Measurements from ENCODE around the gene TFEB. TPM values are rescaled to one million over a fixed set of nuclear protein-coding genes. Genes with fewer than 3 reads are reported as not detected.

The TFEB gene
- total and polyA plus RNA-seq, 7 donors: 16.1 to 65.2 (median 40.9) TPM

DNA sequence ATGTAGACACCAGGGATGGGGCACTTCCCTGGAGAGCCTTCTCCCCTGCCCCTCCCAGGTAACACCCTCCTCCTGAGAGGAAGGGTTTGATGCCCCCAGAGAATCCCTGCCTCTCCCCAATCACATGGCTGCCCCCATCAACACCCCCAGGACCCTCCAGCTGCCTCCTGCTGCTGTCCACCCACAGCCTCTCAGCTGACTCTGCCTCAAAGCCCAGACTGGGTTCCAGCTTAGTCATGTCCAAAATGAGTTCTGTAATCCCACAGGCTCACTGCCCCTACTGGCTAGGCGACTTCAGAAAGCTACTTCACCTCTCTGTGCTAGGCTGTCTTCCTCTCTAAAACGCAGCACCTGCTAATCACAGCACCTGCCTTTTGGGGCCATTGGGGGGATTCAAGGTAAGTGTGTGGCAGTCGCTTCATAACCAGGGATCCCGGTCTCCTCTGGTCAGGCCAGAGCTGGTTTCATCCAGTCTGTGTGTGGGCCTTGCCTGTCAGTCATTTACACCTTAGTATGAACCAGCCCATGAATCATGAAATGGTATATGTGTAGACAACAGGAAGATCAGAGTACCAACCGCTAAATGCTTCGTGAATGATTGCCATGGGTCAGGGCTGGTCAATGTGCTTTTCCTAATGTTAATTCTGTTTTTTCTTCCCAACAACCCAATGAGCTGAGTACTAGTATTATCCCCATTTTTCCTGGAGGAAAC, 40.4 kb downstream of the TFEB start:
- no peak overlapping the region for H3K4me3 ChIP-seq
- intact Hi-C loops (cut with DNase I): no loop called here
- H3K36me3 ChIP-seq (ENCODE audit: insufficient read depth in 1 of 2, low read depth in 1 of 2): peaks cover 0 to 18% of the 10 kb centered on the region in 2 donors
- no peak for DNase-seq
- no peaks in the 10 kb centered on the region for H3K27me3 ChIP-seq (ENCODE audit: insufficient read depth in 3 of 3, low read length in 2 of 3)
- 75 to 77% (median 75%) methylated on average over 6 of the region's 6 CpGs for WGBS, 3 donors
- peak in 3 of 4 donors; percentile 28 to 58 (median 44) for ATAC-seq
- TF ChIP-seq, protein P1, sequence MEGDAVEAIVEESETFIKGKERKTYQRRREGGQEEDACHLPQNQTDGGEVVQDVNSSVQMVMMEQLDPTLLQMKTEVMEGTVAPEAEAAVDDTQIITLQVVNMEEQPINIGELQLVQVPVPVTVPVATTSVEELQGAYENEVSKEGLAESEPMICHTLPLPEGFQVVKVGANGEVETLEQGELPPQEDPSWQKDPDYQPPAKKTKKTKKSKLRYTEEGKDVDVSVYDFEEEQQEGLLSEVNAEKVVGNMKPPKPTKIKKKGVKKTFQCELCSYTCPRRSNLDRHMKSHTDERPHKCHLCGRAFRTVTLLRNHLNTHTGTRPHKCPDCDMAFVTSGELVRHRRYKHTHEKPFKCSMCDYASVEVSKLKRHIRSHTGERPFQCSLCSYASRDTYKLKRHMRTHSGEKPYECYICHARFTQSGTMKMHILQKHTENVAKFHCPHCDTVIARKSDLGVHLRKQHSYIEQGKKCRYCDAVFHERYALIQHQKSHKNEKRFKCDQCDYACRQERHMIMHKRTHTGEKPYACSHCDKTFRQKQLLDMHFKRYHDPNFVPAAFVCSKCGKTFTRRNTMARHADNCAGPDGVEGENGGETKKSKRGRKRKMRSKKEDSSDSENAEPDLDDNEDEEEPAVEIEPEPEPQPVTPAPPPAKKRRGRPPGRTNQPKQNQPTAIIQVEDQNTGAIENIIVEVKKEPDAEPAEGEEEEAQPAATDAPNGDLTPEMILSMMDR (IDR thresholded peaks at IDR 0.05): no peak
- peaks cover 52% of the 10 kb centered on the region for H3K4me1 ChIP-seq
- no peak overlapping the region for H3K27ac ChIP-seq
- H3K9me3 ChIP-seq: no peaks in the 10 kb centered on the region

DNA sequence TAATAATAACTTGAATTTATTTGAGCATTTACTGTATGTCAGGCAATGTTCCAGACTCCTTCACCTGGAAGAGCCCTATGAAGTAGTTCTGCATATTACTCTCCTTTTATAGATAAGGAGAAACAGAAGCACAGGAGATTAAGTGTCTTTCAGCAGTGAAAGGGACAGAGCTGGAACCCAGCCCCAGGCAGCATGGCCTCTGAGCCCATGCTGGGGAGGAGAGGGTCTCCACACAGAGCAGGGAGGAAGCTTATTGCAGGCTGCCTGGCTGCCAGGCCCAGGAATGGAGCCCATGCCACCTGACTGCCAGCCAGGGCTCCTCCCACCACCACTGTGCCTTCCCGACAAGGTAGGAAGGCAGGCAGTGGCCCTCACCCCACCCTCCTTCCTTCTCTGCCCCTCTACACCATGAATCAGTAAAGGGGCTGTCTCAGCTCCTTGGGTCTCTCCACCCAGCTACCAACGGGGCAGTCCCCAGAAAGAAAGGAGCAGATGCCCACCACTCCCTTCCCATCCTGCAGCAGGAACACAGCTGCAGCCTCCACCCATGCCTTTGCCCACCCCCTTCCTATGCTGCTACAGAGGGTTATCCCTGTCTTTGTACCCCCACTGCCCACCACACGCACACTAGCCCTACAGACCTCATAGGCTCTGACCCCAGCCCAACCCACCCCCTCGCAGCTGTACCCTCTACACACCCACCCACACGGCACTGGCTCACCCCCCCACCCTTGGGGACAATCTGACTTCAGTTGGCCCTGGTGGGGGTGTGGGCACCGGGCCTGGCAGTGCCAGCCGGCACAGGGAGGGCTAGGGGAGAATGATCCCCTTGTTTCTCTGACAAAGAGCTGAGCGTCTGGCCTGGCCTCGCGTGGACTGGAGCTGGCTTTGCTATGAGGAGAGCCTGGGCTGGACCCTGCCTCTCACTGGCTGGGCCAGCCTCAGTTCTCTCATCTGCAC, 41.8 kb downstream of the TFEB start:
- WGBS, 3 donors: 36 to 64% (median 48%) methylated on average over 9 to 10 of the region's 10 CpGs

DNA sequence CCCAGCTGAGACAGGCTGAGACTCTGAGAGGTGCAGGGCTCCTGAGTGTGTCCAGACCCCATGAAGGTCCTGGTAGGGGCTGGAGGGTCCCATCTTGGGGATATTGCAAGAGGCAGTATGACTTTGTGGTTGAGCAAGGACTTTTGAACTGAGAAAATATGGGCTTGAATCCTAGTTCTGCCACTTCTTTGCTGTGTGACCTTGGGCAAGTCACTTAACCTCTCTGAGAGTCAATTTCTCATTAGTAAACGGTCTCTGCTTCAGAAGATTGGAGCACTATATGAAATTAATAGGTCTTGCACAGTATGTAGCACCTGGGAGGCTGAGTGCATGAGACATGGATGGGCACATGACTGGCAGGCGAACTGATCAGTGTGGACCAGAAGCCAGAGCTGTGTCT, 42.7 kb downstream of the TFEB start:
- WGBS, 3 donors: 94 to 98% (median 96%) methylated on average over 2 of the region's 2 CpGs
- no peak for DNase-seq

More for the DNA sequence above, 41.8 kb downstream of the TFEB start:
- ATAC-seq: peak in 2 of 4 donors; percentile 15 to 38
- TF ChIP-seq, protein P1 (IDR thresholded peaks at IDR 0.05): no peak
- Histone ChIP-seq H3K36me3 (ENCODE audit: insufficient read depth in 1 of 2, low read depth in 1 of 2) (peaks cover 0 to 17% of the 10 kb centered on the region in 2 donors), H3K27me3 (ENCODE audit: insufficient read depth in 3 of 3, low read length in 2 of 3) (no peaks in the 10 kb centered on the region), H3K4me3 (no peak overlapping the region), H3K9me3 (no peaks in the 10 kb centered on the region), H3K27ac (no peak overlapping the region), H3K4me1 (peaks cover 64% of the 10 kb centered on the region)
- intact Hi-C loops (cut with DNase I): no loop called here
- DNase-seq: no peak

DNA sequence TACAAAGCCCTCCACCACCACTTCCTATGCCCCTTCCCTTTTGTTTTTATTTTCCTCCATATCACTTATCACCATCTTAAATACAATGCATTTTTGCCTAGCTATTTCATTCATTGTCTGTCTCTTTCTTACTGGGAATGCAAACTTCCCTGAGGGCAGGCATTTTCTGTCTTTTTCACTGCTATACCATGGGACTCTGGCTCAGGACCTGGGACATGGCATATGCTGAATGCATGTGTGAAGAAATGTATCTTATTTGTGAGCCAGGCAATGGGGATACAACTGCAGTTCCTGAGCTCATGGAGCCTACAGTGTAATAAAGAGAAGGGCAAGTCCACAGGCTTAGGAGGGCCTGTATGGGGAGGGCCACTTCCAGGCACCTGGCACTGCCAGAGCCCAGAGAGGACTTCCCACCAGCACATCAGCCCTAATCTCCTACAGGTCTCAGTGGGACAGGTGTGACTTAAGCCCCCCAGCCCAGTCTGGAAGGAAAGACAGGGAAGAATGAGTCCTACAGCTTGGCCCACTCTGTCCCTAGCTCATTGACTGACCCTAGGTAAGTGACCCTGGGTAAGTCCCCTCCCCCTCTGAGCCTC, 43.2 kb downstream of the TFEB start:
- ATAC-seq: no peak
- DNase-seq: no peak
- H3K27ac ChIP-seq: no peak overlapping the region
- H3K4me3 ChIP-seq: no peak overlapping the region
- peaks cover 0 to 31% of the 10 kb centered on the region in 2 donors for H3K36me3 ChIP-seq (ENCODE audit: insufficient read depth in 1 of 2, low read depth in 1 of 2)
- H3K9me3 ChIP-seq: no peaks in the 10 kb centered on the region
- H3K27me3 ChIP-seq (ENCODE audit: insufficient read depth in 3 of 3, low read length in 2 of 3): no peaks in the 10 kb centered on the region
- TF ChIP-seq, protein P1 (IDR thresholded peaks at IDR 0.05): no peak
- peaks cover 56% of the 10 kb centered on the region for H3K4me1 ChIP-seq
- intact Hi-C loops (cut with DNase I): no loop called here

More for the DNA sequence above, 42.7 kb downstream of the TFEB start:
- Histone ChIP-seq H3K4me3 (no peak overlapping the region), H3K27ac (no peak overlapping the region), H3K27me3 (ENCODE audit: insufficient read depth in 3 of 3, low read length in 2 of 3) (no peaks in the 10 kb centered on the region), H3K4me1 (peaks cover 60% of the 10 kb centered on the region), H3K36me3 (ENCODE audit: insufficient read depth in 1 of 2, low read depth in 1 of 2) (peaks cover 0 to 25% of the 10 kb centered on the region in 2 donors), H3K9me3 (no peaks in the 10 kb centered on the region)
- no peak for ATAC-seq
- TF ChIP-seq, protein P1 (IDR thresholded peaks at IDR 0.05): no peak
- intact Hi-C loops (cut with DNase I): no loop called here

Measured in psoas muscle (tissue), 8 donors.